Hepatocyte (in vitro differentiated cells): ENCODE results near the gene KLHL4.

Experiments used
- CTCF ChIP-seq: fragments of 200-600 bp; sonication (generic); IDR thresholded peaks from 2 replicates; pipeline ENCODE4 v1.5.1; 2016; ENCODE audit warnings: antibody characterized with exemption, mild to moderate bottlenecking; ENCODE audit not compliant: poor library complexity
- EZH2 ChIP-seq: fragments of 200-600 bp; sonication (generic); IDR thresholded peaks from 2 replicates; pipeline ENCODE4 v1.6.1; 2016; ENCODE audit warnings: antibody characterized with exemption, mild to moderate bottlenecking, borderline replicate concordance
- EZH2phosphoT487 ChIP-seq: fragments of 200-600 bp; sonication (generic); IDR thresholded peaks from one replicate; pipeline ENCODE4 v1.6.1; 2018; ENCODE audit warnings: antibody characterized with exemption, mild to moderate bottlenecking, low read depth, moderate library complexity; ENCODE audit not compliant: unreplicated experiment, severe bottlenecking

- TF ChIP-seq CTCF (no peak), EZH2 (no peak), EZH2phosphoT487 (no peak)
Observed at GRCh38 chrX:87710580-87710979, 193.0 kb downstream of the KLHL4 start.
